WTC11 (cell line): ENCODE results near the gene DGCR2. TPM values are rescaled to one million over a fixed set of nuclear protein-coding genes. Genes with fewer than 3 reads are reported as not detected.
A peak's percentile ranks its signal among the peaks of the same experiment; 100 is the strongest.

ENCODE experiments used
- ATAC-seq: fragments of 200-7000 bp; cut with Tn5 transposase; 2 replicates; pipeline ENCODE4 v1.10.0; 2021; ENCODE audit warnings: mild to moderate bottlenecking, moderate library complexity
- CTCF ChIA-PET: fragments of 300-600 bp; sonication (Branson Sonifier 250); formaldehyde crosslinking; loops from one replicate; lab custom pipeline; 2021; ENCODE audit warnings: antibody characterized with exemption; lab: Charles Lee
- POLR2A ChIA-PET: fragments of 350-600 bp; sonication (Branson Sonifier 250); formaldehyde crosslinking; loops from one replicate; lab custom pipeline; 2021; ENCODE audit warnings: antibody characterized with exemption; lab: Charles Lee
- DNase-seq: peaks from one replicate; pipeline ENCODE4 v3.0.0; 2021; ENCODE audit warnings: low spot score
- H3K27ac Mint-ChIP-seq: 2 replicates; pipeline ENCODE4 v1.8.0; 2021; ENCODE audit warnings: mixed read lengths
- H3K27me3 Mint-ChIP-seq: 2 replicates; pipeline ENCODE4 v1.8.0; 2021; ENCODE audit warnings: low read depth, mild to moderate bottlenecking, moderate library complexity, mixed read lengths
- H3K36me3 Mint-ChIP-seq: 2 replicates; pipeline ENCODE4 v1.8.0; 2021; ENCODE audit warnings: mixed read lengths
- H3K4me1 Mint-ChIP-seq: 2 replicates; pipeline ENCODE4 v1.8.0; 2022; ENCODE audit warnings: mixed read lengths
- H3K4me3 Mint-ChIP-seq: 2 replicates; pipeline ENCODE4 v1.8.0; 2021; ENCODE audit warnings: mild to moderate bottlenecking, moderate library complexity, mixed read lengths
- H3K9me3 Mint-ChIP-seq: 2 replicates; pipeline ENCODE4 v1.8.0; 2021; ENCODE audit warnings: mixed read lengths
- CREB1 ChIP-seq: sonication (generic); formaldehyde crosslinking; IDR thresholded peaks from 2 replicates; pipeline ENCODE4 v1.8.0; 2023; ENCODE audit warnings: mild to moderate bottlenecking, missing genetic modification reagents
- ETV6 ChIP-seq: sonication (generic); formaldehyde crosslinking; IDR thresholded peaks from 2 replicates; pipeline ENCODE4 v1.8.1; 2022; ENCODE audit warnings: mild to moderate bottlenecking, missing genetic modification reagents
- FOXP1 ChIP-seq: sonication (generic); formaldehyde crosslinking; IDR thresholded peaks from 2 replicates; pipeline ENCODE4 v1.8.0; 2022; ENCODE audit warnings: missing genetic modification reagents, mild to moderate bottlenecking, moderate library complexity, borderline replicate concordance
- GTF2I ChIP-seq: fragments of 250-450 bp; sonication (Bioruptor Pico); conservative IDR thresholded peaks from 2 replicates; pipeline ENCODE4 v1.4.0; 2021; ENCODE audit warnings: mild to moderate bottlenecking
- IRF2 ChIP-seq: sonication (generic); formaldehyde crosslinking; IDR thresholded peaks from 2 replicates; pipeline ENCODE4 v1.8.0; 2022; ENCODE audit warnings: low read depth, missing genetic modification reagents, borderline replicate concordance
- NR3C1 ChIP-seq: sonication (generic); formaldehyde crosslinking; conservative IDR thresholded peaks from 2 replicates; pipeline ENCODE4 v1.8.1; 2023; ENCODE audit warnings: low read depth, mild to moderate bottlenecking, missing genetic modification reagents
- PRRX2 ChIP-seq: fragments of 250-450 bp; sonication (Bioruptor Pico); IDR thresholded peaks from 2 replicates; pipeline ENCODE4 v1.8.0; 2021; ENCODE audit warnings: mild to moderate bottlenecking
- RORB ChIP-seq: fragments of 250-450 bp; sonication (Bioruptor Pico); IDR thresholded peaks from 2 replicates; pipeline ENCODE4 v1.9.0; 2021; ENCODE audit warnings: mild to moderate bottlenecking
- TCF7 ChIP-seq: sonication (generic); formaldehyde crosslinking; IDR thresholded peaks from 2 replicates; pipeline ENCODE4 v1.8.0; 2022; ENCODE audit warnings: mild to moderate bottlenecking, low read depth, missing genetic modification reagents, moderate library complexity
- TEAD1 ChIP-seq: sonication (generic); formaldehyde crosslinking; IDR thresholded peaks from 2 replicates; pipeline ENCODE4 v1.8.0; 2022; ENCODE audit warnings: mild to moderate bottlenecking, missing genetic modification reagents
- total RNA-seq: library from RNA; stranded (reverse); gene quantifications from 3 replicates; pipeline ENCODE4 v1.2.3, GENCODE V29; 2021
- TF ChIP-seq, protein P1 (sequence below): fragments of 250-450 bp; sonication (Bioruptor Pico); IDR thresholded peaks from 2 replicates; pipeline ENCODE4 v1.8.0; 2021; ENCODE audit warnings: mild to moderate bottlenecking
- TF ChIP-seq, protein P2 (sequence below): sonication (generic); formaldehyde crosslinking; IDR thresholded peaks from 2 replicates; pipeline ENCODE4 v1.8.1; 2022; ENCODE audit warnings: missing genetic modification reagents, borderline replicate concordance
- TF ChIP-seq, protein P3 (sequence below): sonication (generic); formaldehyde crosslinking; IDR thresholded peaks from 2 replicates; pipeline ENCODE4 v1.8.1; 2022; ENCODE audit warnings: low read depth, missing genetic modification reagents, borderline replicate concordance
- TF ChIP-seq, protein P4 (sequence below): sonication (generic); formaldehyde crosslinking; IDR thresholded peaks from 2 replicates; pipeline ENCODE4 v1.8.0; 2023; ENCODE audit warnings: mild to moderate bottlenecking, missing genetic modification reagents
- TF ChIP-seq, protein P5 (sequence below): fragments of 250-450 bp; sonication (Bioruptor Pico); IDR thresholded peaks from 2 replicates; pipeline ENCODE4 v1.9.0; 2021; ENCODE audit warnings: mild to moderate bottlenecking
- TF ChIP-seq, protein P6 (sequence below): sonication (generic); formaldehyde crosslinking; conservative IDR thresholded peaks from 2 replicates; pipeline ENCODE4 v1.8.1; 2022; ENCODE audit warnings: mild to moderate bottlenecking, missing genetic modification reagents
- TF ChIP-seq, protein P7 (sequence below): fragments of 250-450 bp; sonication (Bioruptor Pico); IDR thresholded peaks from 2 replicates; pipeline ENCODE4 v1.9.0; 2021; ENCODE audit warnings: mild to moderate bottlenecking, borderline replicate concordance

Gene DGCR2
- total RNA-seq, 1 experiment from 2014 or later: 64.2 TPM

DNA sequence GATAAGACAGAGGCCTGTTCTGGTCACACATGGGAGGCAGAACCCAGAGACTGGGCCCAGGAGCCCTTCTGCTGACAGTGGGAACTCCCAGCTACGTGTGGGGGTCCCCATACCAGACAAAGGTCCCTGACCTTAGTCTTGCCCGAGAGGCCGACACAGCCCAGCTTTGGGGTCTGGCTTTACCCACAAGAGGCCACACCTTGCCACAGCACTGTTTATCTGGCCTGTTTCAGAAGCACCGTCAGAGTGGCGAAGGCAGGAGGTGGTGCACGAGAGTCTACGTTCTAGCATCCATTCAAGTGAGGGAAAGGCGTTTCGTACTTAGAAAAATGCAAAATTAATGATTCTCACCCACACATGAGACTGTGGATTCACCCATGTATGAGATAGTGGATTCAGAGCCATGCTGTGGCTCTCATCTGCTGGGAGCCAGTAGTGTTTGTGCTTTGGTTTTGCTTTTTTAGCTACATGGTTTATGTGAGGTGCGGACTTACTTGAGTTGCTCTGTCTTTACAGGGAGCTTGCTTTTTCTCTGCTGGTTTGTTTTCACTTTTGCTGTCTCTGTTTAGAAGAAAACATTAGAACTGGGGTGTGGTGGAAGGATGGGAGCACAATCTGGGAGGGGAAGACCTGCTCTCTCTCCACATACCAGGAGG is 129.5 kb downstream of the DGCR2 start:
- DNase-seq (no peak), ATAC-seq (no peak)
- H3K4me3 Mint-ChIP-seq: no peak overlapping the region
- TF ChIP-seq NR3C1 (CRISPR knock-in tag) (no peak), GTF2I (CRISPR knock-in tag) (no peak), IRF2 (CRISPR knock-in tag) (no peak), TEAD1 (CRISPR knock-in tag) (no peak), FOXP1 (CRISPR knock-in tag) (no peak), ETV6 (CRISPR knock-in tag) (no peak), RORB (CRISPR knock-in tag) (no peak)
- TF ChIP-seq, protein P1, sequence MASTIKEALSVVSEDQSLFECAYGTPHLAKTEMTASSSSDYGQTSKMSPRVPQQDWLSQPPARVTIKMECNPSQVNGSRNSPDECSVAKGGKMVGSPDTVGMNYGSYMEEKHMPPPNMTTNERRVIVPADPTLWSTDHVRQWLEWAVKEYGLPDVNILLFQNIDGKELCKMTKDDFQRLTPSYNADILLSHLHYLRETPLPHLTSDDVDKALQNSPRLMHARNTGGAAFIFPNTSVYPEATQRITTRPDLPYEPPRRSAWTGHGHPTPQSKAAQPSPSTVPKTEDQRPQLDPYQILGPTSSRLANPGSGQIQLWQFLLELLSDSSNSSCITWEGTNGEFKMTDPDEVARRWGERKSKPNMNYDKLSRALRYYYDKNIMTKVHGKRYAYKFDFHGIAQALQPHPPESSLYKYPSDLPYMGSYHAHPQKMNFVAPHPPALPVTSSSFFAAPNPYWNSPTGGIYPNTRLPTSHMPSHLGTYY (CRISPR knock-in tag): no peak
- TF ChIP-seq, protein P2, sequence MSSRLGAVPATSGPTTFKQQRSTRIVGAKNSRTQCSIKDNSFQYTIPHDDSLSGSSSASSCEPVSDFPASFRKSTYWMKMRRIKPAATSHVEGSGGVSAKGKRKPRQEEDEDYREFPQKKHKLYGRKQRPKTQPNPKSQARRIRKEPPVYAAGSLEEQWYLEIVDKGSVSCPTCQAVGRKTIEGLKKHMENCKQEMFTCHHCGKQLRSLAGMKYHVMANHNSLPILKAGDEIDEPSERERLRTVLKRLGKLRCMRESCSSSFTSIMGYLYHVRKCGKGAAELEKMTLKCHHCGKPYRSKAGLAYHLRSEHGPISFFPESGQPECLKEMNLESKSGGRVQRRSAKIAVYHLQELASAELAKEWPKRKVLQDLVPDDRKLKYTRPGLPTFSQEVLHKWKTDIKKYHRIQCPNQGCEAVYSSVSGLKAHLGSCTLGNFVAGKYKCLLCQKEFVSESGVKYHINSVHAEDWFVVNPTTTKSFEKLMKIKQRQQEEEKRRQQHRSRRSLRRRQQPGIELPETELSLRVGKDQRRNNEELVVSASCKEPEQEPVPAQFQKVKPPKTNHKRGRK (CRISPR knock-in tag): no peak
- TF ChIP-seq, protein P3, sequence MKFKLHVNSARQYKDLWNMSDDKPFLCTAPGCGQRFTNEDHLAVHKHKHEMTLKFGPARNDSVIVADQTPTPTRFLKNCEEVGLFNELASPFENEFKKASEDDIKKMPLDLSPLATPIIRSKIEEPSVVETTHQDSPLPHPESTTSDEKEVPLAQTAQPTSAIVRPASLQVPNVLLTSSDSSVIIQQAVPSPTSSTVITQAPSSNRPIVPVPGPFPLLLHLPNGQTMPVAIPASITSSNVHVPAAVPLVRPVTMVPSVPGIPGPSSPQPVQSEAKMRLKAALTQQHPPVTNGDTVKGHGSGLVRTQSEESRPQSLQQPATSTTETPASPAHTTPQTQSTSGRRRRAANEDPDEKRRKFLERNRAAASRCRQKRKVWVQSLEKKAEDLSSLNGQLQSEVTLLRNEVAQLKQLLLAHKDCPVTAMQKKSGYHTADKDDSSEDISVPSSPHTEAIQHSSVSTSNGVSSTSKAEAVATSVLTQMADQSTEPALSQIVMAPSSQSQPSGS: no peak
- TF ChIP-seq, protein P4, sequence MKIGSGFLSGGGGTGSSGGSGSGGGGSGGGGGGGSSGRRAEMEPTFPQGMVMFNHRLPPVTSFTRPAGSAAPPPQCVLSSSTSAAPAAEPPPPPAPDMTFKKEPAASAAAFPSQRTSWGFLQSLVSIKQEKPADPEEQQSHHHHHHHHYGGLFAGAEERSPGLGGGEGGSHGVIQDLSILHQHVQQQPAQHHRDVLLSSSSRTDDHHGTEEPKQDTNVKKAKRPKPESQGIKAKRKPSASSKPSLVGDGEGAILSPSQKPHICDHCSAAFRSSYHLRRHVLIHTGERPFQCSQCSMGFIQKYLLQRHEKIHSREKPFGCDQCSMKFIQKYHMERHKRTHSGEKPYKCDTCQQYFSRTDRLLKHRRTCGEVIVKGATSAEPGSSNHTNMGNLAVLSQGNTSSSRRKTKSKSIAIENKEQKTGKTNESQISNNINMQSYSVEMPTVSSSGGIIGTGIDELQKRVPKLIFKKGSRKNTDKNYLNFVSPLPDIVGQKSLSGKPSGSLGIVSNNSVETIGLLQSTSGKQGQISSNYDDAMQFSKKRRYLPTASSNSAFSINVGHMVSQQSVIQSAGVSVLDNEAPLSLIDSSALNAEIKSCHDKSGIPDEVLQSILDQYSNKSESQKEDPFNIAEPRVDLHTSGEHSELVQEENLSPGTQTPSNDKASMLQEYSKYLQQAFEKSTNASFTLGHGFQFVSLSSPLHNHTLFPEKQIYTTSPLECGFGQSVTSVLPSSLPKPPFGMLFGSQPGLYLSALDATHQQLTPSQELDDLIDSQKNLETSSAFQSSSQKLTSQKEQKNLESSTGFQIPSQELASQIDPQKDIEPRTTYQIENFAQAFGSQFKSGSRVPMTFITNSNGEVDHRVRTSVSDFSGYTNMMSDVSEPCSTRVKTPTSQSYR (CRISPR knock-in tag): no peak
- TF ChIP-seq, protein P5, sequence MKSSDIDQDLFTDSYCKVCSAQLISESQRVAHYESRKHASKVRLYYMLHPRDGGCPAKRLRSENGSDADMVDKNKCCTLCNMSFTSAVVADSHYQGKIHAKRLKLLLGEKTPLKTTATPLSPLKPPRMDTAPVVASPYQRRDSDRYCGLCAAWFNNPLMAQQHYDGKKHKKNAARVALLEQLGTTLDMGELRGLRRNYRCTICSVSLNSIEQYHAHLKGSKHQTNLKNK: no peak
- TF ChIP-seq, protein P6, sequence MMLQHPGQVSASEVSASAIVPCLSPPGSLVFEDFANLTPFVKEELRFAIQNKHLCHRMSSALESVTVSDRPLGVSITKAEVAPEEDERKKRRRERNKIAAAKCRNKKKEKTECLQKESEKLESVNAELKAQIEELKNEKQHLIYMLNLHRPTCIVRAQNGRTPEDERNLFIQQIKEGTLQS: no peak
- no peaks in the 10 kb centered on the region for H3K27me3 Mint-ChIP-seq
- no peaks in the 10 kb centered on the region for H3K9me3 Mint-ChIP-seq
- ChIA-PET CTCF (no interaction called here), POLR2A (no interaction called here)
- H3K4me1 Mint-ChIP-seq: no peaks in the 10 kb centered on the region
- H3K36me3 Mint-ChIP-seq: no peaks in the 10 kb centered on the region
- peak overlapping the region; percentile 5; the same call in 1 of the 2 replicates for H3K27ac Mint-ChIP-seq

DNA sequence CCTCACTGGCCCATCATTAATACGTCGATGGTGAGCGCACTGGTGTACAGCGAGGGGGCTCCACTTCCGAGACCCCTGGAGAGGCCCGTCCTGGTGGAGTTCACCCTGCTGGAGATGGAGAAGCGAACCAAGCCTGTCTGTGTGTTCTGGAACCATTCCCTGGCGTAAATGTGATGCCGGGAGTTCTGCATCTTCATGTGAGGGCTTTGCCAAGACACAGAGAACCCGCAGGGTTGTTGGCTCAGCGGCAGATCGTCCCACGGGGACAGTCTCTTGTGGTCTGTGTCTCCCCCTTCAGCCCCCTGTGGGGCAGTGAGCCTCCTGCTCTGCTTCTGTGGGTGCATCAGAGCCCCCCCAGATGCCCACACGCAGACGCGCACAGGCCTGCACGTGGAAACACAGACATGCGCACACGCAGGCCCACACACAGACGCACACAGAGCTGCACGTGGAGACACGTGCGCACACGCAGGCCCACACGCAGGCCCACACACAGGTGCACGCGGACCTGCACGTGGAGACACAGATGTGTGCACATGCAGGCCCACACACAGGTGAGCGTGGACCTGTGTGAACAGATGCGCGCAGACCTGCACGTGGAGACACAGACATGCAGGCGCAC is 130.3 kb downstream of the DGCR2 start:
- ChIA-PET POLR2A (no interaction called here), CTCF (no interaction called here)
- Mint-ChIP-seq H3K27ac (no peak overlapping the region), H3K4me1 (no peaks in the 10 kb centered on the region), H3K27me3 (no peaks in the 10 kb centered on the region), H3K9me3 (no peaks in the 10 kb centered on the region), H3K4me3 (no peak overlapping the region), H3K36me3 (no peaks in the 10 kb centered on the region)
- TF ChIP-seq, protein P7, sequence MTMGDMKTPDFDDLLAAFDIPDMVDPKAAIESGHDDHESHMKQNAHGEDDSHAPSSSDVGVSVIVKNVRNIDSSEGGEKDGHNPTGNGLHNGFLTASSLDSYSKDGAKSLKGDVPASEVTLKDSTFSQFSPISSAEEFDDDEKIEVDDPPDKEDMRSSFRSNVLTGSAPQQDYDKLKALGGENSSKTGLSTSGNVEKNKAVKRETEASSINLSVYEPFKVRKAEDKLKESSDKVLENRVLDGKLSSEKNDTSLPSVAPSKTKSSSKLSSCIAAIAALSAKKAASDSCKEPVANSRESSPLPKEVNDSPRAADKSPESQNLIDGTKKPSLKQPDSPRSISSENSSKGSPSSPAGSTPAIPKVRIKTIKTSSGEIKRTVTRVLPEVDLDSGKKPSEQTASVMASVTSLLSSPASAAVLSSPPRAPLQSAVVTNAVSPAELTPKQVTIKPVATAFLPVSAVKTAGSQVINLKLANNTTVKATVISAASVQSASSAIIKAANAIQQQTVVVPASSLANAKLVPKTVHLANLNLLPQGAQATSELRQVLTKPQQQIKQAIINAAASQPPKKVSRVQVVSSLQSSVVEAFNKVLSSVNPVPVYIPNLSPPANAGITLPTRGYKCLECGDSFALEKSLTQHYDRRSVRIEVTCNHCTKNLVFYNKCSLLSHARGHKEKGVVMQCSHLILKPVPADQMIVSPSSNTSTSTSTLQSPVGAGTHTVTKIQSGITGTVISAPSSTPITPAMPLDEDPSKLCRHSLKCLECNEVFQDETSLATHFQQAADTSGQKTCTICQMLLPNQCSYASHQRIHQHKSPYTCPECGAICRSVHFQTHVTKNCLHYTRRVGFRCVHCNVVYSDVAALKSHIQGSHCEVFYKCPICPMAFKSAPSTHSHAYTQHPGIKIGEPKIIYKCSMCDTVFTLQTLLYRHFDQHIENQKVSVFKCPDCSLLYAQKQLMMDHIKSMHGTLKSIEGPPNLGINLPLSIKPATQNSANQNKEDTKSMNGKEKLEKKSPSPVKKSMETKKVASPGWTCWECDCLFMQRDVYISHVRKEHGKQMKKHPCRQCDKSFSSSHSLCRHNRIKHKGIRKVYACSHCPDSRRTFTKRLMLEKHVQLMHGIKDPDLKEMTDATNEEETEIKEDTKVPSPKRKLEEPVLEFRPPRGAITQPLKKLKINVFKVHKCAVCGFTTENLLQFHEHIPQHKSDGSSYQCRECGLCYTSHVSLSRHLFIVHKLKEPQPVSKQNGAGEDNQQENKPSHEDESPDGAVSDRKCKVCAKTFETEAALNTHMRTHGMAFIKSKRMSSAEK: no peak
- no peak for TF ChIP-seq PRRX2 (CRISPR knock-in tag)
- no peak for TF ChIP-seq CREB1 (CRISPR knock-in tag)
- no peak for TF ChIP-seq TCF7 (CRISPR knock-in tag)
- no peak for ATAC-seq
- DNase-seq: no peak
